Measurements from ENCODE around the gene GOLGA6A.

GOLGA6A gene

GRCh38 chr15:74123131-74123429, 40.7 kb upstream of the GOLGA6A start:
- POLR2A ChIA-PET: interaction anchor here (1.1 kb wide), 1 partner anchor 37 kb away, joined by 3 read pairs; no protein-coding TSS in a partner anchor
- TF ChIP-seq HOXD13 (CRISPR knock-in tag; IDR thresholded peaks at IDR 0.05; ENCODE audit: borderline replicate concordance): no peak
- TF ChIP-seq SCRT2 (tag by site-specific recombination; IDR thresholded peaks at IDR 0.05): no peak
- TF ChIP-seq SP2 (tag by site-specific recombination; IDR thresholded peaks at IDR 0.05): 0 out of 2 replicates have a peak, but pooled peaks have one; percentile 18
- CTCF ChIA-PET: interaction anchor here (0.6 to 4.7 kb wide), 11 partner anchors 11 to 212 kb away, joined by 3 to 27 read pairs (median 3); no protein-coding TSS in a partner anchor
- Histone ChIP-seq H3K9me3 (ENCODE audit: control insufficient read depth, insufficient read depth, low read depth, low read length) (no peaks in the 10 kb centered on the region), H3K27ac (ENCODE audit: extremely low read depth, low read depth, low read length) (no peak overlapping the region), H3K4me1 (ENCODE audit: control insufficient read depth, insufficient read depth, low read length) (peaks cover 14% of the 10 kb centered on the region), H3K4me3 (ENCODE audit: low read depth, low read length) (no peak overlapping the region), H3K36me3 (ENCODE audit: control insufficient read depth in 2 of 2, insufficient read depth in 1 of 2, low read length in 2 of 2) (no peaks in the 10 kb centered on the region)

- Histone ChIP-seq H3K27ac (ENCODE audit: extremely low read depth, low read depth, low read length) (no peak overlapping the region), H3K36me3 (ENCODE audit: control insufficient read depth in 2 of 2, insufficient read depth in 1 of 2, low read length in 2 of 2) (no peaks in the 10 kb centered on the region), H3K4me1 (ENCODE audit: control insufficient read depth, insufficient read depth, low read length) (peaks cover 10% of the 10 kb centered on the region), H3K9me3 (ENCODE audit: control insufficient read depth, insufficient read depth, low read depth, low read length) (no peaks in the 10 kb centered on the region), H3K4me3 (ENCODE audit: low read depth, low read length) (no peak overlapping the region)
- no peak for TF ChIP-seq ZNF184 (tag by site-specific recombination; IDR thresholded peaks at IDR 0.05)
- TF ChIP-seq GLIS1 (tag by site-specific recombination; IDR thresholded peaks at IDR 0.05): peak; percentile 9; the same call in 1 of the 2 replicates
- ChIA-PET POLR2A (interaction anchor here (1.1 to 1.2 kb wide), 2 partner anchors 37 to 80 kb away, joined by 3 read pairs; partner anchors contain the start of gene STRA6), CTCF (interaction anchor here (0.6 to 4.7 kb wide), 13 partner anchors 12 to 211 kb away, joined by 3 to 27 read pairs (median 3); no protein-coding TSS in a partner anchor)
Measured at GRCh38 chr15:74122403-74123130, 40.2 kb upstream of the GOLGA6A start.

- H3K4me3 ChIP-seq (ENCODE audit: low read depth, low read length): no peak overlapping the region
- H3K36me3 ChIP-seq (ENCODE audit: control insufficient read depth in 2 of 2, insufficient read depth in 1 of 2, low read length in 2 of 2): no peaks in the 10 kb centered on the region
- TF ChIP-seq ATF2 (tag by site-specific recombination; IDR thresholded peaks at IDR 0.05; ENCODE audit: low read depth) (no peak), GLI4 (tag by site-specific recombination; IDR thresholded peaks at IDR 0.05) (no peak), ZNF426 (tag by site-specific recombination; IDR thresholded peaks at IDR 0.05) (no peak), ZNF132 (tag by site-specific recombination; IDR thresholded peaks at IDR 0.05; ENCODE audit: borderline replicate concordance) (no peak), ZNF692 (tag by site-specific recombination; IDR thresholded peaks at IDR 0.05) (no peak), ZNF341 (tag by site-specific recombination; IDR thresholded peaks at IDR 0.05; ENCODE audit: low read depth) (no peak), ZNF202 (tag by site-specific recombination; IDR thresholded peaks at IDR 0.05; ENCODE audit: borderline replicate concordance) (no peak), ZBTB1 (tag by site-specific recombination; IDR thresholded peaks at IDR 0.05) (no peak), ZXDB (tag by site-specific recombination; IDR thresholded peaks at IDR 0.05) (no peak)
- CTCF ChIA-PET: interaction anchor here (0.8 to 4.7 kb wide), 9 partner anchors 12 to 201 kb away, joined by 3 to 27 read pairs (median 4); no protein-coding TSS in a partner anchor
- POLR2A ChIA-PET: interaction anchor here (1.1 to 1.2 kb wide), 2 partner anchors 38 to 80 kb away, joined by 3 read pairs; partner anchors contain the start of gene STRA6
- H3K27ac ChIP-seq (ENCODE audit: extremely low read depth, low read depth, low read length): no peak overlapping the region
- peaks cover 10% of the 10 kb centered on the region for H3K4me1 ChIP-seq (ENCODE audit: control insufficient read depth, insufficient read depth, low read length)
- H3K9me3 ChIP-seq (ENCODE audit: control insufficient read depth, insufficient read depth, low read depth, low read length): no peaks in the 10 kb centered on the region
Measured at GRCh38 chr15:74121858-74122257, 39.5 kb upstream of the GOLGA6A start.

GRCh38 chr15:74121039-74121438, 38.7 kb upstream of the GOLGA6A start:
- POLR2A ChIA-PET: interaction anchor here (1.2 kb wide), 1 partner anchor 81 kb away, joined by 3 read pairs; the partner anchor contains the start of gene STRA6
- Histone ChIP-seq H3K27ac (ENCODE audit: extremely low read depth, low read depth, low read length) (no peak overlapping the region), H3K36me3 (ENCODE audit: control insufficient read depth in 2 of 2, insufficient read depth in 1 of 2, low read length in 2 of 2) (no peaks in the 10 kb centered on the region), H3K4me1 (ENCODE audit: control insufficient read depth, insufficient read depth, low read length) (peaks cover 10% of the 10 kb centered on the region), H3K4me3 (ENCODE audit: low read depth, low read length) (no peak overlapping the region), H3K9me3 (ENCODE audit: control insufficient read depth, insufficient read depth, low read depth, low read length) (no peaks in the 10 kb centered on the region)
- TF ChIP-seq ZBTB20 (tag by site-specific recombination; IDR thresholded peaks at IDR 0.05): 0 out of 2 replicates have a peak, but pooled peaks have one; percentile 19
- peak; percentile 28; the same call in 1 of the 2 replicates for TF ChIP-seq EGR2 (tag by site-specific recombination; IDR thresholded peaks at IDR 0.05; ENCODE audit: low read depth)
- TF ChIP-seq ZNF202 (tag by site-specific recombination; IDR thresholded peaks at IDR 0.05; ENCODE audit: borderline replicate concordance): no peak
- peak; percentile 63 for TF ChIP-seq GLIS1 (tag by site-specific recombination; IDR thresholded peaks at IDR 0.05)
- TF ChIP-seq ZFHX2 (tag by site-specific recombination; conservative IDR thresholded peaks at IDR 0.05): peak; percentile 32; the same call in 1 of the 2 replicates
- TF ChIP-seq TRIM28 (IDR thresholded peaks at IDR 0.05; ENCODE audit: borderline replicate concordance, low read length): no peak
- no peak for TF ChIP-seq ZFP3 (tag by site-specific recombination; IDR thresholded peaks at IDR 0.05; ENCODE audit: low read depth)
- no peak for TF ChIP-seq SP2 (tag by site-specific recombination; IDR thresholded peaks at IDR 0.05)
- peak; percentile 16; the same call in 1 of the 2 replicates for TF ChIP-seq ZNF341 (tag by site-specific recombination; IDR thresholded peaks at IDR 0.05; ENCODE audit: low read depth)
- peak; percentile 94 for TF ChIP-seq ZIC2 (tag by site-specific recombination; IDR thresholded peaks at IDR 0.05)
- CTCF ChIA-PET: interaction anchor here (0.5 to 4.7 kb wide), 6 partner anchors 22 to 201 kb away, joined by 3 to 27 read pairs (median 4); no protein-coding TSS in a partner anchor

Data from HEK293 (cell line).